ENCODE results near the gene PTPRK.
"Not testable (repeated sequence)": the region's sequence is repeated elsewhere in the genome, so short reads cannot be mapped to it uniquely, and the experiment has no call there.

Gene PTPRK

GRCh38 chr6:127933852-127934840, 586.3 kb downstream of the PTPRK start:
- H3K27ac ChIP-seq (ENCODE audit: low read depth, low read length) = no peak overlapping the region
- H3K4me3 ChIP-seq (ENCODE audit: low read depth, low read length) = no peak overlapping the region
- H2AFZ ChIP-seq (ENCODE audit: low read length, unreplicated experiment) = no peak overlapping the region
- H3K27me3 ChIP-seq (ENCODE audit: insufficient read depth, low read length) = no peaks in the 10 kb centered on the region
- H3K4me1 ChIP-seq (ENCODE audit: control insufficient read depth, insufficient read depth, low read length, unreplicated experiment) = peaks cover 20% of the 10 kb centered on the region
- H3K36me3 ChIP-seq (ENCODE audit: insufficient read depth, low read length) = no peaks in the 10 kb centered on the region
- H3K79me2 ChIP-seq (ENCODE audit: control insufficient read depth, insufficient read depth, low read length, unreplicated experiment) = no peaks in the 10 kb centered on the region

GRCh38 chr6:127933137-127933536, 587.3 kb downstream of the PTPRK start:
- Histone ChIP-seq H3K36me3 (ENCODE audit: insufficient read depth, low read length) (no peaks in the 10 kb centered on the region), H3K4me3 (ENCODE audit: low read depth, low read length) (no peak overlapping the region), H2AFZ (ENCODE audit: low read length, unreplicated experiment) (no peak overlapping the region), H3K4me1 (ENCODE audit: control insufficient read depth, insufficient read depth, low read length, unreplicated experiment) (peaks cover 11% of the 10 kb centered on the region), H3K79me2 (ENCODE audit: control insufficient read depth, insufficient read depth, low read length, unreplicated experiment) (no peaks in the 10 kb centered on the region), H3K27me3 (ENCODE audit: insufficient read depth, low read length) (no peaks in the 10 kb centered on the region), H3K27ac (ENCODE audit: low read depth, low read length) (no peak overlapping the region)

GRCh38 chr6:127932708-127933107, 587.7 kb downstream of the PTPRK start:
- Histone ChIP-seq H3K27me3 (ENCODE audit: insufficient read depth, low read length) (no peaks in the 10 kb centered on the region), H3K79me2 (ENCODE audit: control insufficient read depth, insufficient read depth, low read length, unreplicated experiment) (no peaks in the 10 kb centered on the region), H3K27ac (ENCODE audit: low read depth, low read length) (no peak overlapping the region), H3K4me1 (ENCODE audit: control insufficient read depth, insufficient read depth, low read length, unreplicated experiment) (peaks cover 7% of the 10 kb centered on the region), H3K4me3 (ENCODE audit: low read depth, low read length) (no peak overlapping the region), H2AFZ (ENCODE audit: low read length, unreplicated experiment) (no peak overlapping the region), H3K36me3 (ENCODE audit: insufficient read depth, low read length) (no peaks in the 10 kb centered on the region)

GRCh38 chr6:127926441-127926840, 594.0 kb downstream of the PTPRK start:
- not testable (repeated sequence) for H3K4me3 ChIP-seq (ENCODE audit: low read depth, low read length); H3K4me1 ChIP-seq (ENCODE audit: control insufficient read depth, insufficient read depth, low read length, unreplicated experiment); H3K36me3 ChIP-seq (ENCODE audit: insufficient read depth, low read length); H3K27ac ChIP-seq (ENCODE audit: low read depth, low read length); H3K27me3 ChIP-seq (ENCODE audit: insufficient read depth, low read length); H2AFZ ChIP-seq (ENCODE audit: low read length, unreplicated experiment); H3K79me2 ChIP-seq (ENCODE audit: control insufficient read depth, insufficient read depth, low read length, unreplicated experiment)

- H3K4me1 ChIP-seq (ENCODE audit: control insufficient read depth, insufficient read depth, low read length, unreplicated experiment) = no peaks in the 10 kb centered on the region
- no peak overlapping the region for H2AFZ ChIP-seq (ENCODE audit: low read length, unreplicated experiment)
- H3K36me3 ChIP-seq (ENCODE audit: insufficient read depth, low read length) = no peaks in the 10 kb centered on the region
- no peak overlapping the region for H3K27ac ChIP-seq (ENCODE audit: low read depth, low read length)
- H3K4me3 ChIP-seq (ENCODE audit: low read depth, low read length) = no peak overlapping the region
- no peaks in the 10 kb centered on the region for H3K79me2 ChIP-seq (ENCODE audit: control insufficient read depth, insufficient read depth, low read length, unreplicated experiment)
- no peaks in the 10 kb centered on the region for H3K27me3 ChIP-seq (ENCODE audit: insufficient read depth, low read length)
Measured at GRCh38 chr6:127924440-127924839, 596.0 kb downstream of the PTPRK start.

- Histone ChIP-seq H3K36me3 (ENCODE audit: insufficient read depth, low read length) (no peaks in the 10 kb centered on the region), H3K27me3 (ENCODE audit: insufficient read depth, low read length) (no peaks in the 10 kb centered on the region), H3K27ac (ENCODE audit: low read depth, low read length) (no peak overlapping the region), H3K4me3 (ENCODE audit: low read depth, low read length) (no peak overlapping the region), H3K79me2 (ENCODE audit: control insufficient read depth, insufficient read depth, low read length, unreplicated experiment) (no peaks in the 10 kb centered on the region), H3K4me1 (ENCODE audit: control insufficient read depth, insufficient read depth, low read length, unreplicated experiment) (no peaks in the 10 kb centered on the region), H2AFZ (ENCODE audit: low read length, unreplicated experiment) (no peak overlapping the region)
Measured at GRCh38 chr6:127924031-127924430, 596.4 kb downstream of the PTPRK start.

GRCh38 chr6:127923135-127923534, 597.3 kb downstream of the PTPRK start:
- Histone ChIP-seq H3K4me3 (ENCODE audit: low read depth, low read length) (no peak overlapping the region), H3K36me3 (ENCODE audit: insufficient read depth, low read length) (no peaks in the 10 kb centered on the region), H3K27me3 (ENCODE audit: insufficient read depth, low read length) (no peaks in the 10 kb centered on the region), H2AFZ (ENCODE audit: low read length, unreplicated experiment) (no peak overlapping the region), H3K4me1 (ENCODE audit: control insufficient read depth, insufficient read depth, low read length, unreplicated experiment) (no peaks in the 10 kb centered on the region), H3K27ac (ENCODE audit: low read depth, low read length) (no peak overlapping the region), H3K79me2 (ENCODE audit: control insufficient read depth, insufficient read depth, low read length, unreplicated experiment) (no peaks in the 10 kb centered on the region)

GRCh38 chr6:127921982-127922381, 598.4 kb downstream of the PTPRK start:
- Histone ChIP-seq H3K27ac (ENCODE audit: low read depth, low read length) (no peak overlapping the region), H2AFZ (ENCODE audit: low read length, unreplicated experiment) (no peak overlapping the region), H3K36me3 (ENCODE audit: insufficient read depth, low read length) (no peaks in the 10 kb centered on the region), H3K4me1 (ENCODE audit: control insufficient read depth, insufficient read depth, low read length, unreplicated experiment) (no peaks in the 10 kb centered on the region), H3K4me3 (ENCODE audit: low read depth, low read length) (no peak overlapping the region), H3K27me3 (ENCODE audit: insufficient read depth, low read length) (no peaks in the 10 kb centered on the region), H3K79me2 (ENCODE audit: control insufficient read depth, insufficient read depth, low read length, unreplicated experiment) (no peaks in the 10 kb centered on the region)

GRCh38 chr6:127920804-127921203, 599.6 kb downstream of the PTPRK start:
- Histone ChIP-seq H3K36me3 (ENCODE audit: insufficient read depth, low read length) (no peaks in the 10 kb centered on the region), H3K27ac (ENCODE audit: low read depth, low read length) (no peak overlapping the region), H3K27me3 (ENCODE audit: insufficient read depth, low read length) (no peaks in the 10 kb centered on the region), H3K4me3 (ENCODE audit: low read depth, low read length) (no peak overlapping the region), H3K79me2 (ENCODE audit: control insufficient read depth, insufficient read depth, low read length, unreplicated experiment) (no peaks in the 10 kb centered on the region), H2AFZ (ENCODE audit: low read length, unreplicated experiment) (no peak overlapping the region), H3K4me1 (ENCODE audit: control insufficient read depth, insufficient read depth, low read length, unreplicated experiment) (no peaks in the 10 kb centered on the region)
